Ishikawa (cell line): ENCODE data around the gene TNFAIP8L3.

ENCODE experiments used
- CEBPB ChIP-seq: IDR thresholded peaks from 2 replicates; pipeline ENCODE4 v1.6.1; 2012
- FOXM1 ChIP-seq: IDR thresholded peaks from 2 replicates; pipeline ENCODE4 v1.6.1; 2012; ENCODE audit warnings: low read depth, borderline replicate concordance
- REST ChIP-seq: IDR thresholded peaks from 2 replicates; pipeline ENCODE4 v1.6.1; 2012; ENCODE audit warnings: low read depth, mild to moderate bottlenecking
- TAF1 ChIP-seq: IDR thresholded peaks from 2 replicates; pipeline ENCODE4 v1.6.1; 2012; ENCODE audit warnings: low read depth, mild to moderate bottlenecking
- USF1 ChIP-seq: IDR thresholded peaks from 2 replicates; pipeline ENCODE4 v1.6.1; 2012

- TF ChIP-seq FOXM1 (no peak), TAF1 (no peak), USF1 (no peak), CEBPB (no peak), REST (no peak)
Observed at GRCh38 chr15:51144021-51144532, 49.4 kb upstream of the TNFAIP8L3 start.
